Left ventricle myocardium inferior (tissue), 1 donor: Measurements from ENCODE around the gene GDF10. TPM values are rescaled to one million over a fixed set of nuclear protein-coding genes. Genes with fewer than 3 reads are reported as not detected.

Experiments used
- DNase-seq: peaks from one replicate; pipeline ENCODE4 v3.0.0-alpha.2; 2020
- H3K27ac ChIP-seq: fragments of 200-600 bp; replicated peaks from 2 replicates; pipeline ENCODE4 v1.8.0; 2021
- H3K27me3 ChIP-seq: fragments of 200-600 bp; 2 replicates; pipeline ENCODE4 v1.8.0; 2021; ENCODE audit warnings: low read depth
- H3K36me3 ChIP-seq: fragments of 200-600 bp; 2 replicates; pipeline ENCODE4 v1.8.0; 2021
- H3K4me1 ChIP-seq: fragments of 200-600 bp; 2 replicates; pipeline ENCODE4 v1.8.0; 2021
- H3K4me3 ChIP-seq: fragments of 200-600 bp; 2 replicates; pipeline ENCODE4 v1.8.0; 2021; ENCODE audit warnings: mild to moderate bottlenecking, moderate library complexity
- H3K9me3 ChIP-seq: fragments of 200-600 bp; replicated peaks from 2 replicates; pipeline ENCODE4 v1.8.0; 2021
- intact Hi-C: fragments of 100-400 bp; cut with micrococcal nuclease; formaldehyde crosslinking; loops from one replicate; pipeline ENCODE4 v1.11.0; 2022
- long read RNA-seq: library from polyadenylated mRNA; unstranded; transcript quantifications from one replicate; pipeline ENCODE4 v2.0.0, GENCODE V29; 2021
- total RNA-seq: library from RNA; stranded (reverse); fragmentation: NEBNext Ultra II Directional; extraction: Animal tissue kit (Norgen Biotek cat#: 25700); gene quantifications from one replicate; pipeline ENCODE4 v1.2.1, GENCODE V29; 2021
- TF ChIP-seq, protein P1 (sequence below): fragments of 200-600 bp; IDR thresholded peaks from 2 replicates; pipeline ENCODE4 v1.8.0; 2021; ENCODE audit warnings: antibody characterized with exemption, mild to moderate bottlenecking, borderline replicate concordance
- donor health status: DM: no; HTN: yes; CAD: no; lungs with severe emphysema.

GDF10 gene, protein sequence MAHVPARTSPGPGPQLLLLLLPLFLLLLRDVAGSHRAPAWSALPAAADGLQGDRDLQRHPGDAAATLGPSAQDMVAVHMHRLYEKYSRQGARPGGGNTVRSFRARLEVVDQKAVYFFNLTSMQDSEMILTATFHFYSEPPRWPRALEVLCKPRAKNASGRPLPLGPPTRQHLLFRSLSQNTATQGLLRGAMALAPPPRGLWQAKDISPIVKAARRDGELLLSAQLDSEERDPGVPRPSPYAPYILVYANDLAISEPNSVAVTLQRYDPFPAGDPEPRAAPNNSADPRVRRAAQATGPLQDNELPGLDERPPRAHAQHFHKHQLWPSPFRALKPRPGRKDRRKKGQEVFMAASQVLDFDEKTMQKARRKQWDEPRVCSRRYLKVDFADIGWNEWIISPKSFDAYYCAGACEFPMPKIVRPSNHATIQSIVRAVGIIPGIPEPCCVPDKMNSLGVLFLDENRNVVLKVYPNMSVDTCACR
- total RNA-seq: 0.22 TPM
- long read RNA-seq, partial matches to known transcripts: 0 of 1 reads
- long read RNA-seq, other reads (novel, unspliced or antisense): 0 of 1 reads

DNA sequence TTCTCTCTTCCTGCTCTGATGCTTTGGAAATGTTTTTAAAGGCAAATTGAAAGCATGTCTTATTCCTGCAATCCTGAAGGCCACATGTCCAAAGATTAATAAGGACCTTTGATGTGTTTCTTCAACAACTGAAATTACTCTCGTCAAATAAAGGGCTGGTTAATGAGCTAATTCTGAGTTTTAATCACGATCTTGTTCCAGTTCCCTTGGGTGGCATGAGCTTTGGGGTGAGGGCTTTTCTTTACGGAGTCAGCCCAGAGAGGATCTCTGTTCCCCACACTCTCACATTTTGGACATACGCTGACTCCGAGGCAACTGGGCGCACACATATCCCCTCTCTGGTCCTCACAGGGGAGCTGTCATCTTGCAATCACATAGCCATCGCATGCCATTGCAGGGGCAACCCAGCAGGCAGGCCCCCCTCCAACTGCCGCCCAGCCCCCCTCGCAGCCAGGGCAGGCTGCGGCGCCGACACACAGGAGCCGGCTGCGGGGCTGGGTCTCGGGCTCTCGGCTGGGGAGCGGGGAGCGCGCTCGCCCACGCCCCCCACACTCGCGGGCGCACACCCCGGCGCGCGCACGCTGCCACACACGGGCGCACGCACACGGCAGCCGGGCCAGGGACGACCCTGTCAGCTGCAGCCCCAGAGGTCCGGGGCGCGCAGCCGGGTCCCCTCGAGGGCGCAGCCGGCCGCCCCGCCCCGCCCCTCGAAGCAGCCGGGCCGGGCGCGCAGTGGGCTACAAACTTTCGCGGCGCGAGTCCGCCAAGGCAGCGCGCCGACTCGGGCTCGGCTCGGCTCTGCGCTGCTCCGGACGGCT lies at the start of gene GDF10:
TSS of gene GDF10 (plus strand) at position 587 of the 818 bp plus-strand sequence. CDS start 455 bp downstream, outside the sequence.
- intact Hi-C loops: no loop called here
- no peak within 1 kb of the TSS for H3K27ac ChIP-seq

GRCh38 chr10:47252093-47252780 lies 47.8 kb upstream of the GDF10 start:
- Histone ChIP-seq H3K36me3 (no peaks in the 10 kb centered on the region), H3K4me3 (no peak overlapping the region), H3K27me3 (peaks cover 14% of the 10 kb centered on the region), H3K4me1 (peaks cover 22% of the 10 kb centered on the region), H3K27ac (no peak overlapping the region), H3K9me3 (no peaks in the 10 kb centered on the region)
- intact Hi-C loops: no loop called here
- DNase-seq: no peak
- TF ChIP-seq, protein P1, sequence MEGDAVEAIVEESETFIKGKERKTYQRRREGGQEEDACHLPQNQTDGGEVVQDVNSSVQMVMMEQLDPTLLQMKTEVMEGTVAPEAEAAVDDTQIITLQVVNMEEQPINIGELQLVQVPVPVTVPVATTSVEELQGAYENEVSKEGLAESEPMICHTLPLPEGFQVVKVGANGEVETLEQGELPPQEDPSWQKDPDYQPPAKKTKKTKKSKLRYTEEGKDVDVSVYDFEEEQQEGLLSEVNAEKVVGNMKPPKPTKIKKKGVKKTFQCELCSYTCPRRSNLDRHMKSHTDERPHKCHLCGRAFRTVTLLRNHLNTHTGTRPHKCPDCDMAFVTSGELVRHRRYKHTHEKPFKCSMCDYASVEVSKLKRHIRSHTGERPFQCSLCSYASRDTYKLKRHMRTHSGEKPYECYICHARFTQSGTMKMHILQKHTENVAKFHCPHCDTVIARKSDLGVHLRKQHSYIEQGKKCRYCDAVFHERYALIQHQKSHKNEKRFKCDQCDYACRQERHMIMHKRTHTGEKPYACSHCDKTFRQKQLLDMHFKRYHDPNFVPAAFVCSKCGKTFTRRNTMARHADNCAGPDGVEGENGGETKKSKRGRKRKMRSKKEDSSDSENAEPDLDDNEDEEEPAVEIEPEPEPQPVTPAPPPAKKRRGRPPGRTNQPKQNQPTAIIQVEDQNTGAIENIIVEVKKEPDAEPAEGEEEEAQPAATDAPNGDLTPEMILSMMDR: no peak

More for the DNA sequence above, at the start of gene GDF10:
- no peaks in the 10 kb centered on the region for H3K36me3 ChIP-seq
- TF ChIP-seq, protein P1: no peak
- DNase-seq: no peak
- H3K4me3 ChIP-seq: peak within 1 kb of the TSS; percentile 62
- H3K4me1 ChIP-seq: peaks cover 17% of the 10 kb centered on the region
- H3K27me3 ChIP-seq: peaks cover 83% of the 10 kb centered on the region
- no peaks in the 10 kb centered on the region for H3K9me3 ChIP-seq

DNA sequence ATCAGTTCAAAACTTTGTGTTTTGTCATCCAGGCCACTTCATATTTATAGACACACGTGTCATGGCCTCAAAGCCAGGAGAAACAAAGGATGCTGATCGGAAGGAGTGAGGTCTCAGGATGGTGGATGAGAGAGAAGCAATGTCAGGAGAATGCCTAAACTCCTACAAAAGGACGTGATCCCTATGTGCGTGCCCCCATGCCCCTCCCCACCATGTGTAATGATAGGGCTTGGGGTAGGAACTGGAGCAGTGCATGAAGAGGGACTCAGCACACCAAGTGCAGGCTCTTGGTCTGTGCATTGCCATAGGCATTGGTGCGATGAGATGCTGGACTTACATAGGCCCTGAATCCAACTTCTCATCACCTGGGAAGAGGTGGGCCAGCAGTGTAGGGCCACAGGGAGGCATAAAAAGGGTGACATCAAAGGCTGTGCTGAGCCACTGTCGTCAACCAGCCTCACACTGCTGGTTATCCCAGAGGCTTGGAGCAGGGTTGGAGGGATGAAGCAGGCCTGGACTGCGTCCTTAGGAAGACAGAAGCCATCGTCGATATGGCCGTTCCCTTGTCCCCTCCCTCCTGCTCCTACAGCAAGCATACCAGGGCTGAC lies 46.9 kb upstream of the GDF10 start:
- DNase-seq: no peak

GRCh38 chr10:47253651-47254375 lies 46.2 kb upstream of the GDF10 start:
- DNase-seq: peak; percentile 63
- no peaks in the 10 kb centered on the region for H3K36me3 ChIP-seq
- peak overlapping the region; percentile 46 for H3K27ac ChIP-seq
- peaks cover 22% of the 10 kb centered on the region for H3K4me1 ChIP-seq
- intact Hi-C loops: no loop called here
- H3K27me3 ChIP-seq: peaks cover 14% of the 10 kb centered on the region
- TF ChIP-seq, protein P1: no peak
- H3K9me3 ChIP-seq: no peaks in the 10 kb centered on the region
- H3K4me3 ChIP-seq: no peak overlapping the region

More for the DNA sequence above, 46.9 kb upstream of the GDF10 start:
- TF ChIP-seq, protein P1: no peak
- Histone ChIP-seq H3K27me3 (peaks cover 8% of the 10 kb centered on the region), H3K36me3 (no peaks in the 10 kb centered on the region), H3K4me3 (no peak overlapping the region), H3K27ac (no peak overlapping the region), H3K4me1 (peaks cover 22% of the 10 kb centered on the region), H3K9me3 (no peaks in the 10 kb centered on the region)
- intact Hi-C loops: no loop called here
